Measurements from ENCODE around the gene PARPBP. TPM values are rescaled to one million over a fixed set of nuclear protein-coding genes. Genes with fewer than 3 reads are reported as not detected.
"Not testable (repeated sequence)": the region's sequence is repeated elsewhere in the genome, so short reads cannot be mapped to it uniquely, and the experiment has no call there.

PARPBP gene
- total RNA-seq = 1 to 10 TPM in 2 of 4 donors, under 1 TPM in 2; 0.31 to 3.1 (median 0.89) TPM

GRCh38 chr12:102119674-102120563 lies at the start of gene PARPBP, which contains the start of gene NUP37:
TSS of gene PARPBP (plus strand) at chr12:102120183. CDS start at chr12:102123889, 3,706 bp downstream.
TSS of gene NUP37 (minus strand) at chr12:102120114. CDS start at chr12:102118518, 1,596 bp downstream.
- H3K27ac ChIP-seq = peak within 1 kb of the TSS; percentile 85 to 91 (median 88)
- peak within 1 kb of the TSS; percentile 74 to 98 (median 90) for H3K4me3 ChIP-seq
- ATAC-seq (peak; percentile 96 to 97), DNase-seq (peak; percentile 78 to 81)
- H3K9me3 ChIP-seq = no peaks in the 10 kb centered on the region
- peaks cover 0 to 32% of the 10 kb centered on the region in 2 donors for H3K36me3 ChIP-seq
- H3K27me3 ChIP-seq = no peaks in the 10 kb centered on the region
- intact Hi-C loops (cut with DNase I; ENCODE audit: low total_unique reads) = loop anchor here (1.0 to 10.0 kb wide), 4 partner anchors 58 to 645 kb away; partner anchors contain the start of gene IGF1
- TF ChIP-seq CTCF (IDR thresholded peaks at IDR 0.05 in 4 of 5, conservative IDR thresholded peaks at IDR 0.05 in 1 of 5) (peak in 1 of 5 experiments; percentile 35), POLR2A (IDR thresholded peaks at IDR 0.05) (peak; percentile 45 to 55)
- in situ Hi-C loops (cut with MboI; ENCODE audit: low sequenced_read_pairs in 4 of 4) = no loop called here
- peaks cover 7 to 16% of the 10 kb centered on the region in 2 donors for H3K4me1 ChIP-seq

GRCh38 chr12:102072092-102072491 lies 47.9 kb upstream of the PARPBP start:
- Histone ChIP-seq H3K4me1 (peaks cover 9 to 29% of the 10 kb centered on the region in 2 donors), H3K36me3 (peaks cover 0 to 16% of the 10 kb centered on the region in 2 donors)
- H3K9me3 ChIP-seq; ATAC-seq; intact Hi-C loops (cut with DNase I; ENCODE audit: low total_unique reads); in situ Hi-C loops (cut with MboI; ENCODE audit: low sequenced_read_pairs in 4 of 4); H3K27me3 ChIP-seq; H3K27ac ChIP-seq; DNase-seq; H3K4me3 ChIP-seq: not testable (repeated sequence)

GRCh38 chr12:102080842-102081241 lies 39.1 kb upstream of the PARPBP start:
- TF ChIP-seq CTCF (IDR thresholded peaks at IDR 0.05 in 4 of 5, conservative IDR thresholded peaks at IDR 0.05 in 1 of 5) (no peak), POLR2A (IDR thresholded peaks at IDR 0.05) (no peak)
- ATAC-seq = no peak

GRCh38 chr12:102089228-102089835 lies 30.7 kb upstream of the PARPBP start:
- intact Hi-C loops (cut with DNase I; ENCODE audit: low total_unique reads); ATAC-seq; DNase-seq; H3K27me3 ChIP-seq; H3K4me1 ChIP-seq; in situ Hi-C loops (cut with MboI; ENCODE audit: low sequenced_read_pairs in 4 of 4); H3K4me3 ChIP-seq; H3K36me3 ChIP-seq; H3K27ac ChIP-seq; H3K9me3 ChIP-seq: not testable (repeated sequence)

More at GRCh38 chr12:102080842-102081241, 39.1 kb upstream of the PARPBP start:
- intact Hi-C loops (cut with DNase I; ENCODE audit: low total_unique reads) (no loop called here), in situ Hi-C loops (cut with MboI; ENCODE audit: low sequenced_read_pairs in 4 of 4) (no loop called here)
- no peaks in the 10 kb centered on the region for H3K9me3 ChIP-seq
- no peak overlapping the region for H3K4me3 ChIP-seq
- DNase-seq = no peak
- H3K4me1 ChIP-seq = no peaks in the 10 kb centered on the region
- no peak overlapping the region for H3K27ac ChIP-seq
- H3K36me3 ChIP-seq = peaks cover 0 to 50% of the 10 kb centered on the region in 2 donors
- H3K27me3 ChIP-seq = no peaks in the 10 kb centered on the region

GRCh38 chr12:102093319-102093718 lies 26.7 kb upstream of the PARPBP start:
- no peaks in the 10 kb centered on the region for H3K9me3 ChIP-seq
- peaks cover 0 to 20% of the 10 kb centered on the region in 2 donors for H3K4me1 ChIP-seq
- no peak for ATAC-seq
- H3K4me3 ChIP-seq = no peak overlapping the region
- intact Hi-C loops (cut with DNase I; ENCODE audit: low total_unique reads) (no loop called here), in situ Hi-C loops (cut with MboI; ENCODE audit: low sequenced_read_pairs in 4 of 4) (no loop called here)
- H3K27ac ChIP-seq = no peak overlapping the region
- H3K27me3 ChIP-seq = no peaks in the 10 kb centered on the region
- peaks cover 0 to 7% of the 10 kb centered on the region in 2 donors for H3K36me3 ChIP-seq
- DNase-seq = no peak
- no peak for TF ChIP-seq CTCF (IDR thresholded peaks at IDR 0.05 in 4 of 5, conservative IDR thresholded peaks at IDR 0.05 in 1 of 5)
- TF ChIP-seq POLR2A (IDR thresholded peaks at IDR 0.05) = no peak

Measured in gastrocnemius medialis (tissue), 4 donors.